ENCODE measurements around the gene FNDC3A. TPM values are rescaled to one million over a fixed set of nuclear protein-coding genes. Genes with fewer than 3 reads are reported as not detected.
A peak's percentile ranks its signal among the peaks of the same experiment; 100 is the strongest.

The FNDC3A gene, protein sequence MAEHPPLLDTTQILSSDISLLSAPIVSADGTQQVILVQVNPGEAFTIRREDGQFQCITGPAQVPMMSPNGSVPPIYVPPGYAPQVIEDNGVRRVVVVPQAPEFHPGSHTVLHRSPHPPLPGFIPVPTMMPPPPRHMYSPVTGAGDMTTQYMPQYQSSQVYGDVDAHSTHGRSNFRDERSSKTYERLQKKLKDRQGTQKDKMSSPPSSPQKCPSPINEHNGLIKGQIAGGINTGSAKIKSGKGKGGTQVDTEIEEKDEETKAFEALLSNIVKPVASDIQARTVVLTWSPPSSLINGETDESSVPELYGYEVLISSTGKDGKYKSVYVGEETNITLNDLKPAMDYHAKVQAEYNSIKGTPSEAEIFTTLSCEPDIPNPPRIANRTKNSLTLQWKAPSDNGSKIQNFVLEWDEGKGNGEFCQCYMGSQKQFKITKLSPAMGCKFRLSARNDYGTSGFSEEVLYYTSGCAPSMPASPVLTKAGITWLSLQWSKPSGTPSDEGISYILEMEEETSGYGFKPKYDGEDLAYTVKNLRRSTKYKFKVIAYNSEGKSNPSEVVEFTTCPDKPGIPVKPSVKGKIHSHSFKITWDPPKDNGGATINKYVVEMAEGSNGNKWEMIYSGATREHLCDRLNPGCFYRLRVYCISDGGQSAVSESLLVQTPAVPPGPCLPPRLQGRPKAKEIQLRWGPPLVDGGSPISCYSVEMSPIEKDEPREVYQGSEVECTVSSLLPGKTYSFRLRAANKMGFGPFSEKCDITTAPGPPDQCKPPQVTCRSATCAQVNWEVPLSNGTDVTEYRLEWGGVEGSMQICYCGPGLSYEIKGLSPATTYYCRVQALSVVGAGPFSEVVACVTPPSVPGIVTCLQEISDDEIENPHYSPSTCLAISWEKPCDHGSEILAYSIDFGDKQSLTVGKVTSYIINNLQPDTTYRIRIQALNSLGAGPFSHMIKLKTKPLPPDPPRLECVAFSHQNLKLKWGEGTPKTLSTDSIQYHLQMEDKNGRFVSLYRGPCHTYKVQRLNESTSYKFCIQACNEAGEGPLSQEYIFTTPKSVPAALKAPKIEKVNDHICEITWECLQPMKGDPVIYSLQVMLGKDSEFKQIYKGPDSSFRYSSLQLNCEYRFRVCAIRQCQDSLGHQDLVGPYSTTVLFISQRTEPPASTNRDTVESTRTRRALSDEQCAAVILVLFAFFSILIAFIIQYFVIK
- 10 to 100 TPM; 35.3 to 39.0 TPM for total RNA-seq

DNA sequence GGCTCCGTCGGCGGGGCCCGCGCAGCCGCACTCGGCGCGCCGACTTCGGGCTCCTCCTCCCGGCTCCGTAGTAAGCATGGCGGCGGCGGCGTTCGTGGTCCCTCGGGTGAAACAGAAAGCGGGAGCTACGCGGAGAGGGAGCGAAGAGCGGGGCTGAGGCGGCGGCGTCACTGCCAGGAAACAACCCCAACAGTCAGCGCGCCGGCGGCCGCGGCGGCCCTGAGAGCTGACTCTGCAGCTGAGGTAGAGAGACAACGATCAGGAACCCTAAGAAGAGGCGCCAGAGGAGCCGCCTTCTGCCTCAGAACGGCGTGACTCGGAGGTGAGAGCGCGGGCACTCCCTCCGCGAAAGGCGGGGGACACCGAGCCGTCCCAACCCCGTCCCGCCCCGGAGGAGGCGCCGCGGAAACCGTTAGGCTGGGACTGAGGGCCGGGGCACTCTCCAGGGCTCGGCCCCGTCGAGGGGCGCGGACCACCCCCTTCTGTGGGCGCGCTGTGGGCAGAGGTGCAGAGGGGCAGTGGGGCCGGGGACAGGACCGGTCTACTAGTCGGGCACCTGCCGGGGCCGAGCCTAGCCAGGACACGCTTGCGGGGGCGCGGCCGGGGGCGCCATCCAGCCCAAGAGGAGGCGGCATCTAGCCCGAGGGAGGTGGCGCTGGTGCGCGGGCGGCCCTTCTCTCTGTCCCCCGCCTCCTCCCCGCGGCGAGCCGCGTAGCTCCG is at the start of gene FNDC3A:
TSS of gene FNDC3A (plus strand) at position 57 of the 720 bp plus-strand sequence. CDS start 30,279 bp downstream, outside the sequence.
- Mint-ChIP-seq H3K27me3 (peaks cover 0 to 5% of the 10 kb centered on the region in 2 donors), H3K36me3 (peaks cover 38% of the 10 kb centered on the region), H3K4me3 (peak within 1 kb of the TSS; percentile 98), H3K4me1 (ENCODE audit: low read depth in 2 of 2) (peaks cover 24 to 40% of the 10 kb centered on the region in 2 donors), H3K27ac (peak within 1 kb of the TSS; percentile 93 to 95), H3K9me3 (peaks cover 22% of the 10 kb centered on the region)
- peak; percentile 94 for DNase-seq (ENCODE audit: low spot score)
- ATAC-seq: peak; percentile 91 to 92

DNA sequence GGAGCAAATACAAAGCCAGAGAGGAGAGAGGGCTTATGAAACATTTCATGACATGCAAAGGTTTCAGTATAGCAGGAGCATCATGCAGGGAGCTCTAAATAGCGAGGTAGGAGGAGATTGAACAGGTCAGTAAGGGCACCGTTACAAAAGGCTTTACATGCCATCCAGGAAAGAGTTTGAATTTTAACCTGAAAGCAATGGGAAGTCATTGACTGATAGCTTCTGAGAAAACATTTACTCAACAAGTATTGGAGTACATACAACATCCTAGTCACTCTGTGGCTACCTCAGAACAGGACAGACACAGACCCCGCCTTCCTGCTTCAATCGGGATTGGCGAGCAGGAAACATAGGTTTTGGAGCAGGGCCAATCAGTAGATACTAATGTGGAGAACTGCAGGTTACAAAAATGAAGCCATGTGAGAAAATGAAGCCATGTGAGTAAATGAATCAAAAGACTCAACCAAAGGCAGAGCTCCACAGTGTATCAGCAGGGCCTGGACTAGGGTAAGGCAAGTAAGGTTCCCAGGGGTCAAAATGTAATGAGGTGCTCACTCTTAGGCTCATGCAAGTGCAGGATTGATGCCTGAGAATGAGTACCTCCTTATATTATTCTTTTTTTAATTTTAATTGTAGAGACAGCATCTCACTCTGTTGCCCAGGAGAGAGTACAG is 46.8 kb upstream of the FNDC3A start:
- H3K9me3 Mint-ChIP-seq: peaks cover 6% of the 10 kb centered on the region
- H3K27me3 Mint-ChIP-seq: peaks cover 19% of the 10 kb centered on the region in 2 donors
- peaks cover 0 to 7% of the 10 kb centered on the region in 2 donors for H3K4me1 Mint-ChIP-seq (ENCODE audit: low read depth in 2 of 2)
- no peak overlapping the region for H3K4me3 Mint-ChIP-seq
- ATAC-seq: no peak
- no peak for DNase-seq (ENCODE audit: low spot score)
- H3K27ac Mint-ChIP-seq: no peak overlapping the region
- H3K36me3 Mint-ChIP-seq: peaks cover 4% of the 10 kb centered on the region

DNA sequence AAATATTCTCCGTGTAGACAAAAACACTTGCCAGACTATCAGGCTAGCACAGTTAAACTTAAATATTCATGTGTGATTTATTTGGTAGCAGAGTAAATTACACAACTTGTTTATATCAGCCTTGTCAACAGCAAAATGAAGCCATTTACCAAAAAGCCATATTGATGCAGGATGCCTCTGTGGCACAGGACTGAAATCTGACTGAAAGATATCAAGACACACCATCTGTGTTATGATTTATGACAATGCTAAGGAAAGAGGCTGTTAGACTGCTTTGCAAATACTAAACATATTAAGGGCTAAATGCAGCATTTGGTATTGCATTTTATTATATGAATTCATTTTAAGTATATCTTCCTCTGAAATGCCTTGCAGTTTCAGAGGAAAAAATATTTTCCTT is 44.8 kb upstream of the FNDC3A start:
- H3K4me3 Mint-ChIP-seq: no peak overlapping the region
- H3K27ac Mint-ChIP-seq: no peak overlapping the region
- peaks cover 6% of the 10 kb centered on the region for H3K36me3 Mint-ChIP-seq

DNA sequence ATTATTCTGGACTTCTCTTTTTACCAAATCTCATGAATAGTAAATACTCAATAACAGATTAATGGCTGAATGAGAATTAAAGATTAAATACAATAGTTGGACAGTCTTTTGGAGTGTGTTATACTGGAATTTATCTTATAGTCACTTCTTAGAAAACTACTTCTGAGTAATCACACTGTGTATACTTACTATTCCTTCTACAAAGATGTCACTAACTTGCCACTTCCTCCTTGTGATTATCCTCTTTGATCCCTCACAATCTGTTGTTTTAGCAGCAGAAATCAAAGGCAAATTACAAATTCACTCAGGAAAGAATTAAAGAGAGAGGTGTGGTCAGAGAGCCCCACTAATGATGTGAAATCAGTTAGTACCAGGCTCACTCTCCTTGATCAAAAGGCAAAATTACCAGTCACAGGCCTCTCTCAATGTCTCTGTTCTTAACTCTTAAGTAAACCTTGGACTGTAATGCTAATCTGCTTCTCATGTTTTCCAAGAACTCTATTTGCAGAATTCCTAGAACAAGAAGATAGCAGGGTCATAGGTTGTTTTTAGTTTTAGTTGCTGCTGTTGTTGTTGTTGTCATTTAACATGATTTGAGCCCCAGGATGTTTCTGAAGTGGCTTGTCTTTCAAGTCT is 37.3 kb upstream of the FNDC3A start:
- Mint-ChIP-seq H3K4me3 (no peak overlapping the region), H3K4me1 (ENCODE audit: low read depth in 2 of 2) (peaks cover 4 to 7% of the 10 kb centered on the region in 2 donors), H3K27me3 (peaks cover 18 to 26% of the 10 kb centered on the region in 2 donors), H3K27ac (no peak overlapping the region), H3K9me3 (no peaks in the 10 kb centered on the region), H3K36me3 (peaks cover 6% of the 10 kb centered on the region)
- ATAC-seq: no peak
- no peak for DNase-seq (ENCODE audit: low spot score)

More for the DNA sequence above, 44.8 kb upstream of the FNDC3A start:
- peaks cover 6% of the 10 kb centered on the region for H3K9me3 Mint-ChIP-seq
- DNase-seq (ENCODE audit: low spot score) (no peak), ATAC-seq (no peak)
- peaks cover 23 to 24% of the 10 kb centered on the region in 2 donors for H3K27me3 Mint-ChIP-seq
- peaks cover 0 to 7% of the 10 kb centered on the region in 2 donors for H3K4me1 Mint-ChIP-seq (ENCODE audit: low read depth in 2 of 2)

DNA sequence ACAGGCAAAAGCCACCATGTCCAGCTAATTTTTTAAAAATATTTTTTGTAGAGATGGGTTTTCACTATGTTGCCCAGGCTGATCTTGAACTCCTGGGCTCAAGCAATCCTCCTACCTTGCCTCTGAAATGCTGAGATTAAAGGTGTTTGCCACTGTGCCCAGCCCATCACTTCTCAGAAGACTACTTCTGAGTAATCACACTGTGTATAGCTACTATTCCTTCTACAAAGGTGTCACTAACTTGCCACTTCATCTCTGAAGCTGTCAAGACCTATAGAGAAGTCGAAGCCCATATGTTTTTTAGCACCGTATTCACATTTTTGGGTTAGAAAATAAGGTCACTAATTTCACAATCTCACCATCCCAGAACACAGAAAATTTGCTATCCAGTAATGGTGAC is 36.0 kb upstream of the FNDC3A start:
- no peak for DNase-seq (ENCODE audit: low spot score)
- H3K9me3 Mint-ChIP-seq: no peaks in the 10 kb centered on the region
- no peaks in the 10 kb centered on the region for H3K36me3 Mint-ChIP-seq
- peak in 1 of 2 donors; percentile 41 for ATAC-seq
- no peak overlapping the region for H3K27ac Mint-ChIP-seq
- peaks cover 12 to 17% of the 10 kb centered on the region in 2 donors for H3K27me3 Mint-ChIP-seq
- peaks cover 4 to 7% of the 10 kb centered on the region in 2 donors for H3K4me1 Mint-ChIP-seq (ENCODE audit: low read depth in 2 of 2)
- no peak overlapping the region for H3K4me3 Mint-ChIP-seq

DNA sequence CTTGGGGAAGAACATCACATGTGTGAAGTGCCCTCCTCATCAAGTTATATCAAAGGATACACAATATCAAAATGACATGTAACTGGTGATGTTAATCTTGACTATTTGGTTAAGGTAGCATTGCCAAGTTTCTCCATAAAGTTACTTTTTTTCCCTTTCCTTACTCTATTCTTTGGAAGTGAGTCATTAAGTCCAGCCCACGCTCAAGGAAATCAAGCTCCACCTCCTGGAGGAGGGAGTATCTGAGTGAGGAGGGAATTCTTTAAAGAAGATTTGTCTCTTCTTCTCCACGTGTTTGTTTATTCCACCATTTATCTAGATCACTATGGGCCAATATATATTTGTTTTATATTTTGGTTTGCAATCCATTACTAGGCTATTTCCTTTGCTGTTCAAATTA is 33.6 kb upstream of the FNDC3A start:
- no peak for DNase-seq (ENCODE audit: low spot score)
- Mint-ChIP-seq H3K36me3 (no peaks in the 10 kb centered on the region), H3K4me3 (no peak overlapping the region), H3K27ac (no peak overlapping the region), H3K9me3 (no peaks in the 10 kb centered on the region), H3K4me1 (ENCODE audit: low read depth in 2 of 2) (peaks cover 4 to 7% of the 10 kb centered on the region in 2 donors), H3K27me3 (peaks cover 15 to 27% of the 10 kb centered on the region in 2 donors)
- no peak for ATAC-seq

DNA sequence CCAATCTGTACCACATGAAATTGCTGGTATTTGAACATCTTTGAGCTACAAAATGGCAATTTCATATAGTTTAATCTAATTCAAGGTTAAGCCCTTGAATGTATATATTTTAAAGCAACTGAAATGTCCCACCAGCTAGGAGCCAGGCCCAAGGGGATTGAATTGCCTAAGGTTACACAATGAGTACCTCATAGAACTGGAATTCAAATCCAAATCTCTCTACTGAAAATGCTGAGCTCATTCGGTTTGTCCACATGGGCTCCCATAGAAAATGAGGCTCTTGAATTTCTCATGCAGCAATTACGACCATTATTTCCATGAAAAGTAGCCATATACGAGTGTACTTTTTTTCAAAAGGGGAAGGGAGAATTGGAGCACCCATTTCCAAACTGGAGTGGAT is 31.5 kb upstream of the FNDC3A start:
- ATAC-seq: no peak
- Mint-ChIP-seq H3K4me1 (ENCODE audit: low read depth in 2 of 2) (peaks cover 0 to 7% of the 10 kb centered on the region in 2 donors), H3K36me3 (no peaks in the 10 kb centered on the region), H3K27me3 (peaks cover 17 to 27% of the 10 kb centered on the region in 2 donors), H3K27ac (no peak overlapping the region), H3K4me3 (no peak overlapping the region), H3K9me3 (no peaks in the 10 kb centered on the region)
- DNase-seq (ENCODE audit: low spot score): no peak

DNA sequence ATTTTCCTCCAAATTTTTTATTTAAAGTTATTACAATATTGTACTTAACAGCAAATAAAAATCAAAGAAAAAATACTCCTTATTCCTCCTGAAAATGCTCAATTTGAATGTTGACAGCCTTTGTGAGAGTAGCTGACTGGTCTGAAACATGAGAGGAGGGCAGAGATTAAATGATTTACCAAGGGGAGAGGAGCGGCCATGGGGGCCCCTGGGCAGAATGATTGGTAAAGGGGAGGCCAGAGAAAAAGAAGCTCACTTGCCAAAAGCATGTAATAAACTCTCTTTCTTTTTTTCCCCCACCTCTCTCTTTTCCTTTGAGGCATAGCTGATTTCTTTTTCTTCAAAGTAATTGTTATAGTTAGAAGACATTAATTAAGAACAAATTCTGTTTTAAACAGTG is 30.1 kb upstream of the FNDC3A start:
- ATAC-seq: no peak
- H3K27me3 Mint-ChIP-seq: peaks cover 20 to 26% of the 10 kb centered on the region in 2 donors
- H3K9me3 Mint-ChIP-seq: no peaks in the 10 kb centered on the region
- H3K27ac Mint-ChIP-seq: no peak overlapping the region
- DNase-seq (ENCODE audit: low spot score): no peak
- H3K4me3 Mint-ChIP-seq: no peak overlapping the region
- no peaks in the 10 kb centered on the region for H3K4me1 Mint-ChIP-seq (ENCODE audit: low read depth in 2 of 2)
- no peaks in the 10 kb centered on the region for H3K36me3 Mint-ChIP-seq

DNA sequence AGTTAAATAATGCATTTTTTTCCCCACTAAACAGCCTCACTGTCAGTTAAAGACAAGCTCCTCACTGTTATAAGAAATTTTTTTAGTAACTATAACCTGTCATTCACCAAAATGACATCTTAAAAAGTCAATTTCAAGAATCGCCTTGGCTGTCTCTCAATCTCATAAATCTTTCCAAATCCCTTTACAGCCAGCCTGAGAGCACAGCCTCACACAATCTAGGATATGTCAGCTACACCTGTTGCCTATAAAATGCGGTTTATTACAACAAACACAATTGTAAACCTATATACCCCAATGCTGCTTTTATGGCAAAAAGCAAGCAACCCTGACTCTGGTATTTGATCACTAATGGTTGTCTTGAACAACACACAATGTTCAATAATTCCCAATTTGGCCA is 29.5 kb upstream of the FNDC3A start:
- H3K4me3 Mint-ChIP-seq: no peak overlapping the region
- H3K27ac Mint-ChIP-seq: no peak overlapping the region
- no peaks in the 10 kb centered on the region for H3K9me3 Mint-ChIP-seq

DNA sequence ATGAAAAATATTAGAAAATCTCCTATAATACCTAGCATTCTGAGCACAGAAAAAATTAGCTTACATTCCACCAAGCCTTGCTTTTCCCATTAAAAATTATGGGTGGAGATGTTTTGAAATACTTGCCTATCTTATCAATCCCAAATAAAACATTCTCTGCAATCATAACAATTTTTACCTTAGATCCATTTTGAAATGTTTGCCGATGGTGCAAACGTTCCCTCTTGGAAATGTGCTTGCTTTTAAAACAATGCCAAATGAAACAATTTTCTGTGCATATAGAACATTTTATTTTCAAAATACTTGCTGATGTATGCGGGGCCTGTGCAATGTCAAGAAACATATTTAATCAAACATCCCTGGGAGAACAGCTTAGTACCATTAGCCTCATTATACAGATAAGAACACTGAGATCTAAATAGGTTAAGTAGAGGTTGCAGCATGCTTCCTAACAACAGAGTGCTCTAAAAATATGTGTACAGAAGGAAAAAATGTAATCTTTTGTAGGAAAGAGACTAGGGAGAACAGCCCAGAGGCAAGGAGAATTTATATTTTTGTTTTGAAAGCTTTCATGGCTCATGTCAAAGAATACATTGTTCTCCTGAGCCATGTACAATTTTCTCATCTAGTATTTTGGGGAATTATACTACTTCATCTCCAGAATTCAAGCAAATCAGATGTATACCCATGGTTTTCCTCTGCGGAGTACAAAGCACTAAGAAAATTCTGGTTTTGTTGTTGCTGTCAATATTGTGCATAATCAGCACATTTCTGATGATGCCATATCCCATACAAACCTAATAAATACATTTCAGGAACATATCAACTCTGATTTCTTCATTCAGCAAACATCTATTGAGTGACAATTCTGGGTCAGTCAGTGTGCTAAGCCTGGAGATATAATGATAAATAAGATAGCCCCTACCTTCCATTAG is 25.9 kb upstream of the FNDC3A start:
- no peaks in the 10 kb centered on the region for H3K9me3 Mint-ChIP-seq
- no peak for DNase-seq (ENCODE audit: low spot score)
- H3K4me3 Mint-ChIP-seq: no peak overlapping the region
- no peaks in the 10 kb centered on the region for H3K4me1 Mint-ChIP-seq (ENCODE audit: low read depth in 2 of 2)
- peaks cover 17 to 19% of the 10 kb centered on the region in 2 donors for H3K27me3 Mint-ChIP-seq
- no peak for ATAC-seq
- no peak overlapping the region for H3K27ac Mint-ChIP-seq
- H3K36me3 Mint-ChIP-seq: no peaks in the 10 kb centered on the region

More for the DNA sequence above, 29.5 kb upstream of the FNDC3A start:
- H3K36me3 Mint-ChIP-seq: no peaks in the 10 kb centered on the region
- no peak for DNase-seq (ENCODE audit: low spot score)
- ATAC-seq: no peak
- no peaks in the 10 kb centered on the region for H3K4me1 Mint-ChIP-seq (ENCODE audit: low read depth in 2 of 2)
- H3K27me3 Mint-ChIP-seq: peaks cover 23 to 24% of the 10 kb centered on the region in 2 donors

DNA sequence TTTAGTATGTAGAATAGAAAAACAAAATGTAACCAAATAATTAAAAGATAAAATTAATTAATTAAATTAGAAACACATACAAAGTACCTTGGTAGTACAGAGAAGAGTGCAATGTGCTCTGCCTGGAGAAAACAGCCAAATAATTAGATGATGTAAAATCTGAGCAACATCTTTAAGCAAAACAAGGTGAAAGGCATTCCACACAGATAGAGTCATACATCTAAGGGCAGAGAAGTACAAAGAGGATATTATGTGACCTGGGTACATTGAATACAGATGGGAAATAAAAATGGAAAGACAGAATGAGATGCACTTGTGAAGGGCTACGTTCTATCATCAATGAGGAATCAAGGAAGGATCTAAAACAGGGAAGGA is 25.2 kb upstream of the FNDC3A start:
- Mint-ChIP-seq H3K27me3 (peaks cover 17 to 21% of the 10 kb centered on the region in 2 donors), H3K4me3 (no peak overlapping the region), H3K36me3 (no peaks in the 10 kb centered on the region), H3K27ac (no peak overlapping the region), H3K9me3 (no peaks in the 10 kb centered on the region), H3K4me1 (ENCODE audit: low read depth in 2 of 2) (no peaks in the 10 kb centered on the region)
- DNase-seq (ENCODE audit: low spot score): no peak
- no peak for ATAC-seq

All from natural killer cell treated with Interleukin-12 subunit alpha and Interleukin-12 subunit beta and Interleukin-15 and Interleukin-18, amount 100 ng/mL, for 72 hours (primary cell).